ENCODE results near the gene ACTL10. TPM values are rescaled to one million over a fixed set of nuclear protein-coding genes. Genes with fewer than 3 reads are reported as not detected.
A peak's percentile ranks its signal among the peaks of the same experiment; 100 is the strongest.

Gene ACTL10
- polyA plus RNA-seq, 4 donors: 0.89 to 5.4 (median 2.0) TPM

DNA sequence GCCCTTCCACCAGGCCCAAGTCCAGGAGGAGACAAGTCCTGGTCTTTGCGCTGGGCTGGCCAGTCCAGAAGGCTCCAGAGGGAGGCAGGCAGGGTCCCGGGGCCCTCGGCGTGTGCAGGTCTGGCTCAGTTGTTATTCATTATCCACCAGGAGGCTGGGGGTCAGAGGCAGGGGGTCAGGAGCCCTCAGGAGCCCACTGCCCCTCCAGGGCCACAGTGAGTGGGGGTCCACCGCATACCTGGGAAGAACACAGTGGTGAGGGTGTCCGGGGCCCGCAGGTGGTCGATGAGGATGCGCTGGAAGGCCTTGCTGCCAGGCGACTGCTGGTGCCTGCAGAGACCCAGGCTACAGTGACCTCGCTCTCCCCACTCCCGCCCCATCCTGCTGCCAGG lies 9.0 kb upstream of the ACTL10 start:
- Histone ChIP-seq H3K27me3 (ENCODE audit: control insufficient read depth in 3 of 3, insufficient read depth in 3 of 3, low read length in 3 of 3) (no peaks in the 10 kb centered on the region), H3K27ac (ENCODE audit: low read depth in 1 of 3, low read length in 2 of 3) (no peak overlapping the region), H3K9me3 (ENCODE audit: control insufficient read depth in 2 of 2, insufficient read depth in 1 of 2, low read depth in 1 of 2, low read length in 1 of 2) (no peaks in the 10 kb centered on the region), H3K36me3 (ENCODE audit: control insufficient read depth in 3 of 3, insufficient read depth in 2 of 3, low read depth in 1 of 3, low read length in 3 of 3) (peaks cover 0 to 57% (median 2%) of the 10 kb centered on the region in 3 donors), H3K4me1 (ENCODE audit: control insufficient read depth in 3 of 3, insufficient read depth in 2 of 3, low read depth in 1 of 3, low read length in 2 of 3) (peaks cover 0 to 27% (median 2%) of the 10 kb centered on the region in 3 donors), H3K4me3 (ENCODE audit: low read depth in 1 of 3, low read length in 3 of 3) (no peak overlapping the region)
- FAIRE-seq (no peak), DNase-seq (no peak)
- WGBS, 3 donors: 94 to 96% (median 96%) methylated on average over 12 of the region's 12 CpGs

DNA sequence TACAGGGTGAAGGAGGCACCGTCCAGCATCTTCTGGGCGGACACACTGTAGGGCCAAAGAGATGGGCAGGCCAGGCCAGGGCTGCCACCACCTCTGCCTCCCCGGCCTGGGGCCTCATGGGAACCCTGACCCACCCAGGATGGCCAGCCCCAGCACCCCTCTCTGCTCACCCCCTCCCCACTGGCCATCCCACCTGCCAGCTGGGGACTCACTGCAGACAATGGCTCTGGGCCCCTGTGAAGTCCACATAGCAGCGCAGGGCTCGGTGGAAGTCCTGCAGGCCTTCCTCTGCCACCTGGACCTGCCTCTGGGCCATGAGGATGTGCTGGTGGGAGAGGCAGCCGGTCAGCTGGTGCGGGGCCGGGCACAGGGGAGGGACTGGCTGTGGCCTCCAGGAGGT lies 8.2 kb upstream of the ACTL10 start:
- FAIRE-seq (no peak), DNase-seq (no peak)
- WGBS, 3 donors: 95 to 99% (median 96%) methylated on average over 8 of the region's 8 CpGs
- no peak overlapping the region for H3K27ac ChIP-seq (ENCODE audit: low read depth in 1 of 3, low read length in 2 of 3)
- peaks cover 0 to 23% (median 5%) of the 10 kb centered on the region in 3 donors for H3K4me1 ChIP-seq (ENCODE audit: control insufficient read depth in 3 of 3, insufficient read depth in 2 of 3, low read depth in 1 of 3, low read length in 2 of 3)
- peaks cover 0 to 57% (median 2%) of the 10 kb centered on the region in 3 donors for H3K36me3 ChIP-seq (ENCODE audit: control insufficient read depth in 3 of 3, insufficient read depth in 2 of 3, low read depth in 1 of 3, low read length in 3 of 3)
- no peaks in the 10 kb centered on the region for H3K9me3 ChIP-seq (ENCODE audit: control insufficient read depth in 2 of 2, insufficient read depth in 1 of 2, low read depth in 1 of 2, low read length in 1 of 2)
- no peaks in the 10 kb centered on the region for H3K27me3 ChIP-seq (ENCODE audit: control insufficient read depth in 3 of 3, insufficient read depth in 3 of 3, low read length in 3 of 3)
- no peak overlapping the region for H3K4me3 ChIP-seq (ENCODE audit: low read depth in 1 of 3, low read length in 3 of 3)

DNA sequence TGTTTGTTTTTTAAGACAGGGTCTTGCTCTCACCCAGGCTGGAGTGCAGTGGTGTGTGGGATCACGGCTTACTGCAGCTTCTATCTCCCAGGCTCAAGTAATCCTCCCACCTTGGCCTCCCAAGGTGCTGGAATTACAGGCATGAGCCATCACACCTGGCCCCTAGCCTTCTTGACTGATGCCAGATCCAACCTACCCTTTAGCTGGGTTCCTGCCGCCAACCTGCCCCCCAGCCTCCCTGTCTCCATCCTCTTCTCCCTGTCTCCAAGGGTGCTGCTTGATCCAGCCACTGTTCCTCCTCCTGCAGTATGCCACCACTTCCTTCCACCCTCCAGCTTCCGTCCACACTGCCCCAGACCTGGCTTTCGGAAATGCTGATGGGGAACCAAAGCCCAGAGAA lies 7.8 kb upstream of the ACTL10 start:
- no peak overlapping the region for H3K4me3 ChIP-seq (ENCODE audit: low read depth in 1 of 3, low read length in 3 of 3)
- no peaks in the 10 kb centered on the region for H3K9me3 ChIP-seq (ENCODE audit: control insufficient read depth in 2 of 2, insufficient read depth in 1 of 2, low read depth in 1 of 2, low read length in 1 of 2)
- H3K27me3 ChIP-seq (ENCODE audit: control insufficient read depth in 3 of 3, insufficient read depth in 3 of 3, low read length in 3 of 3): no peaks in the 10 kb centered on the region
- H3K36me3 ChIP-seq (ENCODE audit: control insufficient read depth in 3 of 3, insufficient read depth in 2 of 3, low read depth in 1 of 3, low read length in 3 of 3): peaks cover 0 to 57% (median 2%) of the 10 kb centered on the region in 3 donors
- no peak overlapping the region for H3K27ac ChIP-seq (ENCODE audit: low read depth in 1 of 3, low read length in 2 of 3)
- WGBS, 3 donors: 96 to 99% (median 96%) methylated on average over 4 of the region's 4 CpGs
- peaks cover 0 to 20% (median 5%) of the 10 kb centered on the region in 3 donors for H3K4me1 ChIP-seq (ENCODE audit: control insufficient read depth in 3 of 3, insufficient read depth in 2 of 3, low read depth in 1 of 3, low read length in 2 of 3)
- DNase-seq (no peak), FAIRE-seq (no peak)

DNA sequence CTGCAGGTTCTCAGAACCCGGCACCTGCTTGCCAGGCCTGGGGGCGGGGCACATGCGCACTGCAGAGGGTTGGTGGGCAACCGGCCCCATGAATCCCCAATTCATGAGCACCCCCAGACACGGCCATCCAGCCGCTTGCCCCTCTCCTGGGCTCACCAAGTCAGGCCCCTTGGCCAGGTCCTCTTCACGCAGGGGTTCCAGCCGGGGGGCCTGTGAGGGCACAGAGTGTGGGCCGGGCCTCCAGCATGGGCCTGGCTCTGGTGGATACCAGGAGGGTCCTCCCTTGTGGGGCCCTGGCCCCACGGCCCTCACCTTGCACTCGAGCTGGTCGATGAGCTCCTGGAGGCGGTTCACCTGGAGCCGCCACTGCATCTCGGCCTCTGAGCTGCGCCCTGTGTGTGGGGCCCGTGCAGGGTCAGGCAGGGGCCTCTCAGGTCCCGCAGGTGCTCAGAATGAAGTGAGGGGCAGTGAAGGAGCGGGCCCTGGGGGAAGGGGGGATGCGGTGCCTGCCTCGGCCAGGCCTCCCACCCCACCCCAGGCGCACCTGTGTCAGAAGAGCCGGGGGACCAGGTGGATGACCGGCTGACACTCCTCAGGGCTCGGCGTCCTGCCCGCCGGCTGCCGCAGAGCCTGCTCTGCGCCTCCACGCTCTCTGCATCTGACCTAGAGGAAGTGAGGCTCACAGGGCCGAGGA lies 7.3 kb upstream of the ACTL10 start:
- no peak for FAIRE-seq
- H3K36me3 ChIP-seq (ENCODE audit: control insufficient read depth in 3 of 3, insufficient read depth in 2 of 3, low read depth in 1 of 3, low read length in 3 of 3): peaks cover 0 to 57% (median 2%) of the 10 kb centered on the region in 3 donors
- H3K9me3 ChIP-seq (ENCODE audit: control insufficient read depth in 2 of 2, insufficient read depth in 1 of 2, low read depth in 1 of 2, low read length in 1 of 2): no peaks in the 10 kb centered on the region
- no peak overlapping the region for H3K27ac ChIP-seq (ENCODE audit: low read depth in 1 of 3, low read length in 2 of 3)
- 94 to 96% (median 95%) methylated on average over 24 to 32 of the region's 32 CpGs for WGBS, 3 donors
- no peak for DNase-seq
- no peaks in the 10 kb centered on the region for H3K27me3 ChIP-seq (ENCODE audit: control insufficient read depth in 3 of 3, insufficient read depth in 3 of 3, low read length in 3 of 3)
- H3K4me1 ChIP-seq (ENCODE audit: control insufficient read depth in 3 of 3, insufficient read depth in 2 of 3, low read depth in 1 of 3, low read length in 2 of 3): peaks cover 0 to 22% (median 5%) of the 10 kb centered on the region in 3 donors
- no peak overlapping the region for H3K4me3 ChIP-seq (ENCODE audit: low read depth in 1 of 3, low read length in 3 of 3)

DNA sequence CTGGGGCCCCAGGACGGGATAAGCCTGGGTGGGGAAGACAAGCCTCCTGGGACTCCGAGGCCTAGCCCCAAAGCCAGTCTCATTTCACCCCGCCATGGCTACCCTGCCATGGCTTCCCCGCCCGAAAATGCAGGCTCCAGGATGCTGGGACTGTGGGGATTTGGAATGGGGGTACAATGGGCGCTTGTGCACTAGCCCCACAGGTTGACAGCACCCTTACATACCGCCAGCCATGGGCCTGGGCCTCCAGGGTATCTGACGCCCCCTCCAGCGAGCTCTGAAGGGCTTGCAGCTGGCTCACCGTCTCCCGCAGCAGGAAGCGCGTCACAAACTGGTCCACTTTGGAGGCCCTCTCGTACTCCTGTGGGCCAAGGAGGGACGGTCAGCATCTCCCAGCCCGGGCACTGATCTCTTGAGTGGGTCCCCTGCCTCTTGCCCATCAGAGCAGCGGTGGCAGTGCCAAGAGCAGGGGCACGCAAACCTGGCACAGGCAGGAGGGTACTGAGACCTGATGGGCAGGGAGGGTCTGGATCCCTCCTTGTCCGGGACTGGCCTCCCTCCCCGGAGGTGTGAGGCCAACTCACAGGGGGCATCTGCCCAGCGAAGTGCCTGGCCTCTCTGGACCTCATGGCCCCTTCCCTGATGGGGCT lies 6.6 kb upstream of the ACTL10 start:
- FAIRE-seq (no peak), DNase-seq (no peak)
- Histone ChIP-seq H3K27me3 (ENCODE audit: control insufficient read depth in 3 of 3, insufficient read depth in 3 of 3, low read length in 3 of 3) (no peaks in the 10 kb centered on the region), H3K36me3 (ENCODE audit: control insufficient read depth in 3 of 3, insufficient read depth in 2 of 3, low read depth in 1 of 3, low read length in 3 of 3) (peaks cover 0 to 57% (median 2%) of the 10 kb centered on the region in 3 donors), H3K27ac (ENCODE audit: low read depth in 1 of 3, low read length in 2 of 3) (no peak overlapping the region), H3K4me1 (ENCODE audit: control insufficient read depth in 3 of 3, insufficient read depth in 2 of 3, low read depth in 1 of 3, low read length in 2 of 3) (peaks cover 0 to 15% (median 5%) of the 10 kb centered on the region in 3 donors), H3K4me3 (ENCODE audit: low read depth in 1 of 3, low read length in 3 of 3) (no peak overlapping the region), H3K9me3 (ENCODE audit: control insufficient read depth in 2 of 2, insufficient read depth in 1 of 2, low read depth in 1 of 2, low read length in 1 of 2) (no peaks in the 10 kb centered on the region)
- 93 to 96% (median 95%) methylated on average over 21 of the region's 21 CpGs for WGBS, 3 donors

DNA sequence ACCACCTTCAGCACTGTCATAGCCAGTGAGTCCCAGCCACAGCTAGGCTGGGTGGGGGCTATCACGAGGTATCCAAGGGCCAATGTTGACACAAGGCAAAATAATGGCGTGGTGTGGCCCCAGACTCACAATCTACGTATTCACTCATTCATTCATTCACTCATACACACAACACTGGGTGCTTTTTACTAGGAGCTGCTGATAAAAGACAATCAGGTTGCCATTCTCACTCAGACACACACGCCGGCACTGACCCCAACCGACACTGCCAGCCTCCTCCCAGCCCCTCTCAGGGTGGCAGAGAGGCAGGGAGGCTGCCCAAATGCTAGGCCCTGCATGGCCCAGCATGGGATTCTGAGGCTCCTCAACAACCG lies 6.1 kb upstream of the ACTL10 start:
- DNase-seq (no peak), FAIRE-seq (no peak)
- no peak overlapping the region for H3K4me3 ChIP-seq (ENCODE audit: low read depth in 1 of 3, low read length in 3 of 3)
- peaks cover 0 to 14% (median 5%) of the 10 kb centered on the region in 3 donors for H3K4me1 ChIP-seq (ENCODE audit: control insufficient read depth in 3 of 3, insufficient read depth in 2 of 3, low read depth in 1 of 3, low read length in 2 of 3)
- peaks cover 0 to 56% (median 2%) of the 10 kb centered on the region in 3 donors for H3K36me3 ChIP-seq (ENCODE audit: control insufficient read depth in 3 of 3, insufficient read depth in 2 of 3, low read depth in 1 of 3, low read length in 3 of 3)
- no peak overlapping the region for H3K27ac ChIP-seq (ENCODE audit: low read depth in 1 of 3, low read length in 2 of 3)
- WGBS, 3 donors: 89 to 93% (median 90%) methylated on average over 7 of the region's 7 CpGs
- H3K27me3 ChIP-seq (ENCODE audit: control insufficient read depth in 3 of 3, insufficient read depth in 3 of 3, low read length in 3 of 3): no peaks in the 10 kb centered on the region
- no peaks in the 10 kb centered on the region for H3K9me3 ChIP-seq (ENCODE audit: control insufficient read depth in 2 of 2, insufficient read depth in 1 of 2, low read depth in 1 of 2, low read length in 1 of 2)

DNA sequence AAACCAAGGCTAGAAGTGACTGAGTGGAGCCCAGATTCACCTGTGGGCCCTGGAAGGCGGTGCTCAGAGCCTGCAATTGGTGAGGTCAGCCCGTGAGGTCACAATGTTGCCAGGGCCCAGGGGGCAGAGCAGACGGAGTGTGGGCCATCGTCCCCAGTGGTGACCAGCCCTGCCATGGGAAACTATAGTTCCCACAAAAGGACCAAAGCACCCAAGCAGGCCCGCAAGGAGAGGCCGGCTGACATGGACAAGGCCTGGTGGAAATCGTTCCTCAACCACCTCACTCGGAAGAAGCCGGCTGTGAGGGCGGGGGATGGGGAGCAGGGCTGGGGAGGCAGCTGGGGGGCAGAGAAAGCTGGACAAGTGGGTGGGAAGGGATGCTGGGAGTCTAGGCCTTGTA lies 4.6 kb upstream of the ACTL10 start, which contains the start of gene C20orf144:
C20orf144 (plus strand) TSS at position 156 of the 400 bp plus-strand sequence; CDS start at position 175, 19 bp downstream.
- no peak for DNase-seq
- 93 to 97% (median 94%) methylated on average over 10 of the region's 10 CpGs for WGBS, 3 donors
- H3K27ac ChIP-seq (ENCODE audit: low read depth in 1 of 3, low read length in 2 of 3): peak within 1 kb of the TSS; percentile 76 to 92 (median 90)

DNA sequence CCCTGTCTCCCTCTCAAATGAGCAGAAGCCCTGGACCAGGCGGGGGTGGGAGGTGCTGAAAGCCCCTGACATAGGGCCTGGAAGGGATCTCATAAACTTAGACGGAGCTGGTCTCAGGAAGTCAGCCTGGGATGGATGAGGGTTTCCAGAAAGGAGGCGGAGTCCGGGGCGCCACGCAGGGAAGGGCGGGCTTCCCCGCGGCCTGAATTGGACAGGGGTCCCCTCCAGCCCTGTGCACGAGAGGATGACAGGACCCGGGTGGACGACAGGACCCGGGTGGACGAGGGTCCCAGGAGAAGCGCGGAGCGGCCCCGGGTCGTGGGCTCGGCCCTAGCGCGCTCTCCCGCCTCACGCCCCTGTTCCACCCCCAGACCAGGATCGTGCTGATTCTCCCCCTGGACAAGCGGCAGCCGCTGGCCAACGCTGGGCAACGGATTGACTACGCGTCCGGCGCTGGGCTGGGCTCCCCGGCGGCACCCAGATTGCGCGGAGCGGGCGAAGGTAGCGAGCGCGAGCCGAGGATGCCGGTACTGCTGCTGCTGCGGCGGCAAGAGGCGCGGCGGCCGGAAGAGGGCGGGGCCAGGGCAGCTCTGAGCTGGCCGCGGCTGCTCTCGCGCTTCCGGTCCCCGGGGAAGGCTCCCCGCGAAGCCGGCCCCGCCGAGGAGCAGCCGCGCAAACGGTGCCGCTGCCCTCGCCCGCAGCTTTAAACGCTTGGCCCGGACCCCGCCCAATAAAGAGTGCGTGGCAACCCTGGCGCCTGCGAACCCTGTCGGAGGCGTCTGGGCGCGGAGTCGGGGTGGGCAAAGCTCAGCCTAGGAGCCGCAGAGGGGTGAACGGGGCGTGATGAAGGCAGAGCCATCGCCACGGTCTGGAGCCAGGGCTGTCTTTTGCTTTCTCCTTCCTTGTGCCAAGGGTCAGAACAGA lies 3.3 kb upstream of the ACTL10 start:
- Histone ChIP-seq H3K4me1 (ENCODE audit: control insufficient read depth in 3 of 3, insufficient read depth in 2 of 3, low read depth in 1 of 3, low read length in 2 of 3) (peaks cover 0 to 31% (median 5%) of the 10 kb centered on the region in 3 donors), H3K27ac (ENCODE audit: low read depth in 1 of 3, low read length in 2 of 3) (peak overlapping the region; percentile 84 to 92 (median 90)), H3K4me3 (ENCODE audit: low read depth in 1 of 3, low read length in 3 of 3) (peak overlapping the region; percentile 56 to 78 (median 72)), H3K27me3 (ENCODE audit: control insufficient read depth in 3 of 3, insufficient read depth in 3 of 3, low read length in 3 of 3) (no peaks in the 10 kb centered on the region), H3K9me3 (ENCODE audit: control insufficient read depth in 2 of 2, insufficient read depth in 1 of 2, low read depth in 1 of 2, low read length in 1 of 2) (no peaks in the 10 kb centered on the region), H3K36me3 (ENCODE audit: control insufficient read depth in 3 of 3, insufficient read depth in 2 of 3, low read depth in 1 of 3, low read length in 3 of 3) (peaks cover 0 to 34% (median 2%) of the 10 kb centered on the region in 3 donors)
- DNase-seq: peak; percentile 83 to 92
- 0 to 1% (median 1%) methylated on average over 60 to 84 of the region's 84 CpGs for WGBS, 3 donors
- FAIRE-seq: no peak

More for the DNA sequence above, 4.6 kb upstream of the ACTL10 start, which contains the start of gene C20orf144:
- FAIRE-seq: no peak
- Histone ChIP-seq H3K4me1 (ENCODE audit: control insufficient read depth in 3 of 3, insufficient read depth in 2 of 3, low read depth in 1 of 3, low read length in 2 of 3) (peaks cover 0 to 23% (median 5%) of the 10 kb centered on the region in 3 donors), H3K9me3 (ENCODE audit: control insufficient read depth in 2 of 2, insufficient read depth in 1 of 2, low read depth in 1 of 2, low read length in 1 of 2) (no peaks in the 10 kb centered on the region), H3K36me3 (ENCODE audit: control insufficient read depth in 3 of 3, insufficient read depth in 2 of 3, low read depth in 1 of 3, low read length in 3 of 3) (peaks cover 0 to 41% (median 2%) of the 10 kb centered on the region in 3 donors), H3K4me3 (ENCODE audit: low read depth in 1 of 3, low read length in 3 of 3) (peak within 1 kb of the TSS; percentile 56 to 78 (median 72)), H3K27me3 (ENCODE audit: control insufficient read depth in 3 of 3, insufficient read depth in 3 of 3, low read length in 3 of 3) (no peaks in the 10 kb centered on the region)
